B cell (primary cell): Measurements from ENCODE around the gene ZNF638.

Source experiments
- CTCF ChIP-seq: fragments of 200-600 bp; IDR thresholded peaks from one replicate; pipeline ENCODE4 v1.8.0; 2022; ENCODE audit warnings: antibody characterized with exemption, mild to moderate bottlenecking
- EZH2 ChIP-seq: IDR thresholded peaks from 2 replicates; pipeline ENCODE4 v1.6.1; 2012; ENCODE audit warnings: borderline replicate concordance, low read depth, mild to moderate bottlenecking, moderate library complexity, low read length; ENCODE audit not compliant: insufficient read depth, poor library complexity, severe bottlenecking

- TF ChIP-seq CTCF (no peak), EZH2 (no peak)
Observed at GRCh38 chr2:71472019-71472418, 140.4 kb downstream of the ZNF638 start.
